Breast epithelium (tissue), 3 donors: ENCODE measurements around the gene THSD4.

Experiments
- CTCF ChIP-seq, 3 donors: fragments of 450-650 bp; IDR thresholded peaks; one replicate each; pipeline ENCODE4 v1.5.1; 2016 to 2017; ENCODE audit warnings: antibody characterized with exemption in 3 of 3, mild to moderate bottlenecking in 3 of 3, moderate library complexity in 3 of 3
- POLR2A ChIP-seq: fragments of 450-650 bp; IDR thresholded peaks from one replicate; pipeline ENCODE4 v1.6.1; 2016; ENCODE audit warnings: antibody characterized with exemption, mild to moderate bottlenecking, moderate library complexity
- POLR2AphosphoS5 ChIP-seq, 3 donors: sonication (generic); formaldehyde crosslinking; IDR thresholded peaks; one replicate each; pipeline ENCODE4 v1.6.1; 2017; ENCODE audit warnings: antibody characterized with exemption in 3 of 3

DNA sequence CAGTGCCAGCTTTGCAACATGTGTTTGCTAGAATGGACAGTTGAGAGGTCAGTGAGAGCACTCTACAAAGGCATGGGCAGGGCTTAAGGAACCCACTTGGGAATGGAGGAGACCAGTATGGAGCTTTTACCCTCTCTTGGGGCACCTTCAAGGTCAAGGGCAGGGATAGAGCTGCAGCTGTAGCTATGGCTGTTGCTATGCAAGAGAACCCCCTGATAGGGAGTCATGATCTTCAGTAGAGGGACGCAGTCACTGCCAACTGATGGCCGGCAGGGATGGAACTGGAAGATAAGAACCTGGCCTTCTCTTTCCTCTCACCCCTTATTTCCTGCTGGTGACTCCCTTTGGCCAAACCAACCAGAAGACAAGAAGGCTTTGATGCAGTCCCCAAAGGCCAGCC, 40.3 kb downstream of the THSD4 start:
- TF ChIP-seq POLR2AphosphoS5 (IDR thresholded peaks at IDR 0.05): no peak
- TF ChIP-seq CTCF (IDR thresholded peaks at IDR 0.05): no peak
- TF ChIP-seq POLR2A: no peak
